K562 (cell line): ENCODE data around the gene CNGA4. TPM values are rescaled to one million over a fixed set of nuclear protein-coding genes. Genes with fewer than 3 reads are reported as not detected.
A peak's percentile ranks its signal among the peaks of the same experiment; 100 is the strongest.

ENCODE experiments used
- BMI1 ChIP-seq: fragments of 150-350 bp; IDR thresholded peaks from 2 replicates; pipeline ENCODE4 v1.6.1; 2014; ENCODE audit warnings: low read length
- DDX20 ChIP-seq: fragments of 450-650 bp; IDR thresholded peaks from 2 replicates; pipeline ENCODE4 v1.6.1; 2016; ENCODE audit warnings: missing genetic modification characterization, low read depth, mild to moderate bottlenecking, missing compliant biosample characterization, moderate library complexity
- EP400 ChIP-seq: fragments of 450-650 bp; IDR thresholded peaks from 2 replicates; pipeline ENCODE4 v1.6.1; 2017; ENCODE audit warnings: antibody characterized with exemption, mild to moderate bottlenecking, moderate library complexity
- FOXP1 ChIP-seq: sonication (generic); formaldehyde crosslinking; IDR thresholded peaks from 2 replicates; pipeline ENCODE4 v1.8.0; 2022; ENCODE audit warnings: mild to moderate bottlenecking, missing genetic modification reagents
- GABPB1 ChIP-seq: sonication (generic); formaldehyde crosslinking; IDR thresholded peaks from 2 replicates; pipeline ENCODE4 v1.8.0; 2022; ENCODE audit warnings: mild to moderate bottlenecking, missing genetic modification reagents
- HMG20B ChIP-seq: fragments of 250-450 bp; sonication (Bioruptor Pico); IDR thresholded peaks from 2 replicates; pipeline ENCODE4 v1.5.0; 2021; ENCODE audit warnings: mild to moderate bottlenecking
- MAFF ChIP-seq: IDR thresholded peaks from 2 replicates; pipeline ENCODE4 v1.6.1; 2012; ENCODE audit warnings: low read length, improper control_type of control experiment
- MCM2 ChIP-seq: fragments of 450-650 bp; IDR thresholded peaks from 2 replicates; pipeline ENCODE4 v1.6.1; 2017; ENCODE audit warnings: low read depth, mild to moderate bottlenecking
- MNT ChIP-seq, 2 experiments: fragments of 450-650 bp; conservative IDR thresholded peaks; 2 replicates each; pipeline ENCODE4 v1.6.1; 2017; ENCODE audit warnings: mild to moderate bottlenecking in 2 of 2, moderate library complexity in 2 of 2
- MYBL2 ChIP-seq, 2 experiments: fragments of 450-650 bp in 1 of 2; sonication (generic) in 1 of 2; formaldehyde crosslinking in 1 of 2; IDR thresholded peaks; 2 replicates each; pipeline versions ENCODE4 v1.6.1 to v1.8.1; 2017 to 2022; ENCODE audit warnings: borderline replicate concordance in 1 of 2, inconsistent platforms in 1 of 2, low read depth in 1 of 2, mild to moderate bottlenecking in 1 of 2, missing genetic modification reagents in 1 of 2, moderate library complexity in 1 of 2
- NUFIP1 ChIP-seq: fragments of 450-650 bp; IDR thresholded peaks from 2 replicates; pipeline ENCODE4 v1.6.1; 2018; ENCODE audit not compliant: partially characterized antibody
- PHF21A ChIP-seq: fragments of 450-650 bp; IDR thresholded peaks from 2 replicates; pipeline ENCODE4 v1.6.1; 2017; ENCODE audit warnings: low read depth, borderline replicate concordance
- PRDM10 ChIP-seq: fragments of 450-650 bp; IDR thresholded peaks from 2 replicates; pipeline ENCODE4 v1.6.1; 2018; ENCODE audit not compliant: partially characterized antibody
- RAD51 ChIP-seq: fragments of 450-650 bp; IDR thresholded peaks from 2 replicates; pipeline ENCODE4 v1.7.1; 2016; ENCODE audit warnings: low read depth, mild to moderate bottlenecking, borderline replicate concordance
- SP2 ChIP-seq: IDR thresholded peaks from 2 replicates; pipeline ENCODE4 v1.6.1; 2011; ENCODE audit warnings: mild to moderate bottlenecking, low read depth, low read length, moderate library complexity; ENCODE audit not compliant: poor library complexity, severe bottlenecking; ENCODE audit errors: extremely low read depth
- WHSC1 ChIP-seq: IDR thresholded peaks from one replicate; pipeline ENCODE4 v1.6.1; 2012; ENCODE audit warnings: low read length, control low read depth, inconsistent platforms
- ZBTB17 ChIP-seq: fragments of 450-650 bp; formaldehyde crosslinking; IDR thresholded peaks from 2 replicates; pipeline ENCODE4 v1.4.0; 2020; ENCODE audit warnings: mild to moderate bottlenecking
- ZNF253 ChIP-seq: fragments of 250-450 bp; sonication (Bioruptor Pico); conservative IDR thresholded peaks from 2 replicates; pipeline ENCODE4 v1.6.1; 2021; ENCODE audit warnings: mild to moderate bottlenecking
- ZNF277 ChIP-seq: fragments of 250-450 bp; sonication (Bioruptor Pico); IDR thresholded peaks from 2 replicates; pipeline ENCODE4 v1.8.0; 2022; ENCODE audit warnings: inconsistent platforms, mild to moderate bottlenecking, moderate library complexity, borderline replicate concordance
- ZNF639 ChIP-seq, 2 experiments: fragments of 200-800 bp in 1 of 2; sonication (Bioruptor generic) in 1 of 2; sonication (generic) in 1 of 2; formaldehyde crosslinking in 1 of 2; IDR thresholded peaks in 1 of 2; conservative IDR thresholded peaks in 1 of 2; 2 replicates each; pipeline versions ENCODE4 v1.5.0 to v1.6.1; 2016 to 2020; ENCODE audit warnings: missing compliant biosample characterization in 1 of 2, missing genetic modification characterization in 1 of 2, missing genetic modification reagents in 1 of 2
- polyA plus RNA-seq, 8 experiments: library from polyadenylated mRNA; depleted of rRNA in 4 of 8; stranded (reverse) in 5 of 8; unstranded in 3 of 8; fragments of >200 nt; fragmentation: Nextera tagmentation in 2 of 8; fragmentation: Illumina TruSeq in 1 of 8; extraction: Ambion mirVana in 2 of 8; extraction: Trizol in 1 of 8; gene quantifications; 2 replicates each; pipeline versions ENCODE4 v1.2.1 to v1.2.3, GENCODE V29; 2011 to 2014; ENCODE audit warnings: inconsistent platforms in 1 of 8, missing spikeins in 1 of 8
- total RNA-seq, 7 experiments: library from RNA; depleted of rRNA in 6 of 7; stranded (reverse); fragments of >200 nt in 6 of 7; fragmentation: Illumina TruSeq in 2 of 7; extraction: Trizol in 2 of 7; gene quantifications; 2 replicates each; pipeline versions ENCODE4 v1.2.1 to v1.2.3, GENCODE V29; 2011 to 2021; ENCODE audit warnings: low replicate concordance in 1 of 7

The CNGA4 gene
- total and polyA plus RNA-seq, 9 of the 15 experiments (the other 6 are each of a cell fraction or from before 2014, with no cell fraction given), result 0.04 to 0.09 (median 0.06) TPM; not detected in 6

GRCh38 chr11:6269994-6270393, 31.1 kb downstream of the CNGA4 start (continued):
- TF ChIP-seq PRDM10, result no peak
- TF ChIP-seq GABPB1 (CRISPR knock-in tag), result no peak
- TF ChIP-seq MYBL2 (IDR thresholded peaks at IDR 0.05; ENCODE audit: low read depth), result no peak
- TF ChIP-seq MYBL2 (CRISPR knock-in tag; IDR thresholded peaks at IDR 0.05; ENCODE audit: borderline replicate concordance), result no peak
- peak; percentile 18; the same call in 1 of the 2 replicates for TF ChIP-seq RAD51
- no peak for TF ChIP-seq WHSC1
- TF ChIP-seq EP400, result peak; percentile 65; the same call in 1 of the 2 replicates
- TF ChIP-seq ZNF277 (CRISPR knock-in tag), result no peak
- no peak for TF ChIP-seq SP2
- no peak for TF ChIP-seq ZBTB17 (CRISPR knock-in tag)
- TF ChIP-seq ZNF253 (CRISPR knock-in tag), result no peak
- TF ChIP-seq PHF21A, result no peak
- TF ChIP-seq BMI1, result no peak
- no peak for TF ChIP-seq MCM2
- TF ChIP-seq ZNF639 (CRISPR knock-in tag; conservative IDR thresholded peaks at IDR 0.05 in 1 of 2, IDR thresholded peaks at IDR 0.05 in 1 of 2), result no peak
- peak; percentile 39 to 75; a peak in 3 of 4 replicates for TF ChIP-seq MNT (conservative IDR thresholded peaks at IDR 0.05)
- no peak for TF ChIP-seq FOXP1 (CRISPR knock-in tag)
- no peak for TF ChIP-seq DDX20 (tag)
- TF ChIP-seq MAFF, result no peak
- no peak for TF ChIP-seq NUFIP1
- no peak for TF ChIP-seq HMG20B
